HUES64 (cell line): ENCODE results near the gene C11orf71.

ENCODE experiments used
- H3K27ac ChIP-seq: 2 replicates; pipeline ENCODE4 v1.7.0; 2013; ENCODE audit warnings: low read depth, low read length, inconsistent platforms
- H3K27me3 ChIP-seq: 2 replicates; pipeline ENCODE4 v1.6.1; 2013; ENCODE audit warnings: mild to moderate bottlenecking, low read length; ENCODE audit not compliant: insufficient read depth
- H3K36me3 ChIP-seq: 2 replicates; pipeline ENCODE4 v1.6.1; 2013; ENCODE audit warnings: mild to moderate bottlenecking, low read length; ENCODE audit not compliant: insufficient read depth
- H3K4me1 ChIP-seq: 2 replicates; pipeline ENCODE4 v1.6.1; 2013; ENCODE audit warnings: mild to moderate bottlenecking, low read length, moderate library complexity; ENCODE audit not compliant: insufficient read depth
- H3K4me3 ChIP-seq: 2 replicates; pipeline ENCODE4 v1.5.1; 2013; ENCODE audit warnings: mild to moderate bottlenecking, low read length, moderate library complexity
- H3K9ac ChIP-seq: 2 replicates; pipeline ENCODE4 v1.6.1; 2013; ENCODE audit warnings: mild to moderate bottlenecking, low read depth, low read length
- H3K9me3 ChIP-seq: 2 replicates; pipeline ENCODE4 v1.6.1; 2013; ENCODE audit warnings: low read depth, low read length; ENCODE audit not compliant: insufficient read depth
- WGBS: fragments of 150-250, 120-280 bp; methylation state at CpG from one replicate; pipeline ENCODE4 v1.1.7; 2013; ENCODE audit warnings: missing lambda C conversion rate; 5-methylcytosine and 5-hydroxymethylcytosine counted together

C11orf71 gene

GRCh38 chr11:114354076-114354475 lies 46.2 kb downstream of the C11orf71 start:
- H3K36me3 ChIP-seq, result no peaks in the 10 kb centered on the region
- H3K9me3 ChIP-seq, result no peaks in the 10 kb centered on the region
- WGBS, result 100% methylated on average over 3 of the region's 3 CpGs
- no peaks in the 10 kb centered on the region for H3K27me3 ChIP-seq
- no peaks in the 10 kb centered on the region for H3K4me1 ChIP-seq
- H3K4me3 ChIP-seq, result no peak overlapping the region
- no peak overlapping the region for H3K27ac ChIP-seq
- no peak overlapping the region for H3K9ac ChIP-seq

- no peaks in the 10 kb centered on the region for H3K4me1 ChIP-seq
- no peak overlapping the region for H3K27ac ChIP-seq
- no peaks in the 10 kb centered on the region for H3K36me3 ChIP-seq
- no peak overlapping the region for H3K9ac ChIP-seq
- H3K27me3 ChIP-seq, result no peaks in the 10 kb centered on the region
- no peaks in the 10 kb centered on the region for H3K9me3 ChIP-seq
- no peak overlapping the region for H3K4me3 ChIP-seq
- 91% methylated on average over 3 of the region's 3 CpGs for whole genome bisulfite sequencing
Measured at GRCh38 chr11:114353443-114353842, 46.9 kb downstream of the C11orf71 start.

- Histone ChIP-seq H3K27me3 (no peaks in the 10 kb centered on the region), H3K36me3 (no peaks in the 10 kb centered on the region), H3K9ac (no peak overlapping the region), H3K27ac (no peak overlapping the region), H3K4me3 (no peak overlapping the region), H3K9me3 (peaks cover 10% of the 10 kb centered on the region), H3K4me1 (no peaks in the 10 kb centered on the region)
- WGBS, result 82% methylated on average over 10 of the region's 10 CpGs
Measured at GRCh38 chr11:114350022-114350421, 50.3 kb downstream of the C11orf71 start.
